Measurements from ENCODE around the gene NKX6-1. TPM values are rescaled to one million over a fixed set of nuclear protein-coding genes. Genes with fewer than 3 reads are reported as not detected.

NKX6-1 gene
- total RNA-seq, 2 donors from 2014 or later, result not detected

GRCh38 chr4:84502955-84503373 lies 3.9 kb upstream of the NKX6-1 start:
- ATAC-seq (replicated peaks), result no peak
- H3K27me3 Mint-ChIP-seq, result peaks cover 74% of the 10 kb centered on the region
- no peak overlapping the region for H3K4me3 Mint-ChIP-seq
- H3K27ac Mint-ChIP-seq, result no peak overlapping the region
- peaks cover 17% of the 10 kb centered on the region for H3K36me3 Mint-ChIP-seq (ENCODE audit: low read depth)
- H3K4me1 Mint-ChIP-seq, result peaks cover 3% of the 10 kb centered on the region
- H3K9me3 Mint-ChIP-seq, result no peaks in the 10 kb centered on the region

- Mint-ChIP-seq H3K27me3 (peaks cover 71% of the 10 kb centered on the region), H3K36me3 (ENCODE audit: low read depth) (peaks cover 17% of the 10 kb centered on the region), H3K9me3 (no peaks in the 10 kb centered on the region), H3K27ac (no peak overlapping the region), H3K4me3 (no peak overlapping the region), H3K4me1 (peaks cover 3% of the 10 kb centered on the region)
- ATAC-seq (replicated peaks), result no peak
Observed at GRCh38 chr4:84502333-84502954, 3.4 kb upstream of the NKX6-1 start.

GRCh38 chr4:84501721-84502267 lies 2.7 kb upstream of the NKX6-1 start:
- H3K27me3 Mint-ChIP-seq, result peaks cover 72% of the 10 kb centered on the region
- no peak overlapping the region for H3K27ac Mint-ChIP-seq

GRCh38 chr4:84501202-84501503 lies 2.1 kb upstream of the NKX6-1 start:
- ATAC-seq (replicated peaks), result no peak
- Mint-ChIP-seq H3K9me3 (no peaks in the 10 kb centered on the region), H3K4me1 (peaks cover 3% of the 10 kb centered on the region), H3K36me3 (ENCODE audit: low read depth) (peaks cover 25% of the 10 kb centered on the region), H3K4me3 (no peak overlapping the region), H3K27ac (no peak overlapping the region), H3K27me3 (peaks cover 73% of the 10 kb centered on the region)

More at GRCh38 chr4:84501721-84502267, 2.7 kb upstream of the NKX6-1 start:
- Mint-ChIP-seq H3K4me1 (peaks cover 3% of the 10 kb centered on the region), H3K9me3 (no peaks in the 10 kb centered on the region), H3K4me3 (no peak overlapping the region), H3K36me3 (ENCODE audit: low read depth) (peaks cover 19% of the 10 kb centered on the region)
- no peak for ATAC-seq (replicated peaks)

GRCh38 chr4:84500386-84501201 lies 1.5 kb upstream of the NKX6-1 start:
- H3K4me3 Mint-ChIP-seq, result peak overlapping the region; percentile 69

GRCh38 chr4:84499624-84499982 lies 511 bp upstream of the NKX6-1 start:
- Mint-ChIP-seq H3K27me3 (peaks cover 77% of the 10 kb centered on the region), H3K4me1 (peaks cover 3% of the 10 kb centered on the region), H3K9me3 (peaks cover 5% of the 10 kb centered on the region), H3K4me3 (peak overlapping the region; percentile 69), H3K27ac (no peak overlapping the region), H3K36me3 (ENCODE audit: low read depth) (peaks cover 25% of the 10 kb centered on the region)
- ATAC-seq (replicated peaks), result no peak

More at GRCh38 chr4:84500386-84501201, 1.5 kb upstream of the NKX6-1 start:
- Mint-ChIP-seq H3K9me3 (peaks cover under 1% of the 10 kb centered on the region), H3K36me3 (ENCODE audit: low read depth) (peaks cover 25% of the 10 kb centered on the region), H3K27me3 (peaks cover 73% of the 10 kb centered on the region), H3K27ac (no peak overlapping the region), H3K4me1 (peaks cover 3% of the 10 kb centered on the region)
- no peak for ATAC-seq (replicated peaks)

GRCh38 chr4:84498203-84498934 lies 723 bp downstream of the NKX6-1 start:
- Mint-ChIP-seq H3K9me3 (peaks cover 5% of the 10 kb centered on the region), H3K4me1 (peaks cover 3% of the 10 kb centered on the region), H3K27ac (no peak overlapping the region), H3K27me3 (peaks cover 77% of the 10 kb centered on the region), H3K4me3 (peak overlapping the region; percentile 69), H3K36me3 (ENCODE audit: low read depth) (peaks cover 25% of the 10 kb centered on the region)
- no peak for ATAC-seq (replicated peaks)

- no peak overlapping the region for H3K27ac Mint-ChIP-seq
- H3K9me3 Mint-ChIP-seq, result peaks cover 5% of the 10 kb centered on the region
- no peak for ATAC-seq (replicated peaks)
- H3K27me3 Mint-ChIP-seq, result peaks cover 72% of the 10 kb centered on the region
- H3K36me3 Mint-ChIP-seq (ENCODE audit: low read depth), result peaks cover 25% of the 10 kb centered on the region
- peak overlapping the region; percentile 48 for H3K4me3 Mint-ChIP-seq
- peaks cover 3% of the 10 kb centered on the region for H3K4me1 Mint-ChIP-seq
Observed at GRCh38 chr4:84497504-84498202, 1.4 kb downstream of the NKX6-1 start.

- Mint-ChIP-seq H3K27ac (no peak overlapping the region), H3K9me3 (peaks cover 5% of the 10 kb centered on the region), H3K4me3 (peak overlapping the region; percentile 48), H3K36me3 (ENCODE audit: low read depth) (peaks cover 25% of the 10 kb centered on the region), H3K27me3 (peaks cover 71% of the 10 kb centered on the region), H3K4me1 (peaks cover 3% of the 10 kb centered on the region)
- ATAC-seq (replicated peaks), result no peak
Observed at GRCh38 chr4:84496706-84497503, 2.2 kb downstream of the NKX6-1 start.

- Mint-ChIP-seq H3K27ac (no peak overlapping the region), H3K36me3 (ENCODE audit: low read depth) (peaks cover 25% of the 10 kb centered on the region), H3K4me3 (peak overlapping the region; percentile 48), H3K9me3 (peaks cover 5% of the 10 kb centered on the region), H3K27me3 (peaks cover 72% of the 10 kb centered on the region), H3K4me1 (peaks cover 3% of the 10 kb centered on the region)
- ATAC-seq (replicated peaks), result no peak
Observed at GRCh38 chr4:84496331-84496705, 2.8 kb downstream of the NKX6-1 start.

GRCh38 chr4:84495794-84496261 lies 3.3 kb downstream of the NKX6-1 start:
- no peak overlapping the region for H3K4me3 Mint-ChIP-seq
- no peak for ATAC-seq (replicated peaks)
- H3K27me3 Mint-ChIP-seq, result peaks cover 72% of the 10 kb centered on the region
- H3K27ac Mint-ChIP-seq, result no peak overlapping the region
- H3K36me3 Mint-ChIP-seq (ENCODE audit: low read depth), result peaks cover 25% of the 10 kb centered on the region
- H3K4me1 Mint-ChIP-seq, result peaks cover 3% of the 10 kb centered on the region
- peaks cover 5% of the 10 kb centered on the region for H3K9me3 Mint-ChIP-seq

GRCh38 chr4:84495118-84495793 lies 3.8 kb downstream of the NKX6-1 start:
- Mint-ChIP-seq H3K27me3 (peaks cover 72% of the 10 kb centered on the region), H3K36me3 (ENCODE audit: low read depth) (peaks cover 24% of the 10 kb centered on the region), H3K4me1 (peaks cover 3% of the 10 kb centered on the region), H3K9me3 (peaks cover 5% of the 10 kb centered on the region), H3K27ac (no peak overlapping the region), H3K4me3 (no peak overlapping the region)
- no peak for ATAC-seq (replicated peaks)

GRCh38 chr4:84494531-84494930 lies 4.6 kb downstream of the NKX6-1 start:
- no peak for ATAC-seq (replicated peaks)
- H3K9me3 Mint-ChIP-seq, result peaks cover 5% of the 10 kb centered on the region
- peaks cover 72% of the 10 kb centered on the region for H3K27me3 Mint-ChIP-seq
- H3K4me1 Mint-ChIP-seq, result peaks cover 3% of the 10 kb centered on the region
- peaks cover 18% of the 10 kb centered on the region for H3K36me3 Mint-ChIP-seq (ENCODE audit: low read depth)
- no peak overlapping the region for H3K27ac Mint-ChIP-seq
- no peak overlapping the region for H3K4me3 Mint-ChIP-seq

All from activated T-helper 17 cell treated with anti-CD3 and anti-CD28 coated beads, Interleukin-2, amount 50 U/mL, for 72 hours (primary cell).